Osteocyte (in vitro differentiated cells): Measurements from ENCODE around the gene GRM4. TPM values are rescaled to one million over a fixed set of nuclear protein-coding genes. Genes with fewer than 3 reads are reported as not detected.

Source experiments
- DNase-seq: peaks from one replicate; pipeline ENCODE4 v3.0.0; 2021; ENCODE audit warnings: mixed read lengths; ENCODE audit not compliant: unreplicated experiment; ENCODE audit errors: extremely low spot score
- H3K27ac Mint-ChIP-seq: one replicate; pipeline ENCODE4 v1.8.0; 2021; ENCODE audit warnings: mild to moderate bottlenecking, mixed read lengths; ENCODE audit not compliant: unreplicated experiment
- H3K27me3 Mint-ChIP-seq: one replicate; pipeline ENCODE4 v1.8.0; 2021; ENCODE audit warnings: mixed read lengths; ENCODE audit not compliant: unreplicated experiment
- H3K36me3 Mint-ChIP-seq: one replicate; pipeline ENCODE4 v1.8.0; 2021; ENCODE audit warnings: mixed read lengths; ENCODE audit not compliant: unreplicated experiment
- H3K4me1 Mint-ChIP-seq: one replicate; pipeline ENCODE4 v1.8.0; 2021; ENCODE audit warnings: mixed read lengths; ENCODE audit not compliant: unreplicated experiment
- H3K4me3 Mint-ChIP-seq: one replicate; pipeline ENCODE4 v1.8.0; 2021; ENCODE audit warnings: mild to moderate bottlenecking, moderate library complexity, mixed read lengths; ENCODE audit not compliant: unreplicated experiment
- H3K9me3 Mint-ChIP-seq: one replicate; pipeline ENCODE4 v1.8.0; 2021; ENCODE audit warnings: mixed read lengths; ENCODE audit not compliant: unreplicated experiment
- CTCF ChIP-seq: fragments of 200-600 bp; sonication (generic); IDR thresholded peaks from 2 replicates; pipeline ENCODE4 v1.5.0; 2021; ENCODE audit warnings: antibody characterized with exemption, mild to moderate bottlenecking, moderate library complexity
- total RNA-seq: library from RNA; stranded (reverse); gene quantifications from 2 replicates; pipeline ENCODE4 v1.2.1, GENCODE V29; 2021

Gene GRM4
- total RNA-seq, 1 donor from 2014 or later: 0.40 TPM

- no peak for TF ChIP-seq CTCF
- no peak for DNase-seq
- H3K36me3 Mint-ChIP-seq: peaks cover 2% of the 10 kb centered on the region
- H3K4me1 Mint-ChIP-seq: peaks cover 6% of the 10 kb centered on the region
- H3K27me3 Mint-ChIP-seq: peaks cover 62% of the 10 kb centered on the region
- H3K9me3 Mint-ChIP-seq: no peaks in the 10 kb centered on the region
- H3K27ac Mint-ChIP-seq: no peak overlapping the region
- H3K4me3 Mint-ChIP-seq: no peak overlapping the region
Observed at GRCh38 chr6:34138914-34139510, 6.9 kb downstream of the GRM4 start.

- no peaks in the 10 kb centered on the region for H3K4me1 Mint-ChIP-seq
- no peak for DNase-seq
- no peak overlapping the region for H3K27ac Mint-ChIP-seq
- no peak overlapping the region for H3K4me3 Mint-ChIP-seq
- TF ChIP-seq CTCF: no peak
- no peaks in the 10 kb centered on the region for H3K9me3 Mint-ChIP-seq
- peaks cover 55% of the 10 kb centered on the region for H3K27me3 Mint-ChIP-seq
- peaks cover 2% of the 10 kb centered on the region for H3K36me3 Mint-ChIP-seq
Observed at GRCh38 chr6:34138191-34138590, 7.7 kb downstream of the GRM4 start.

- DNase-seq: no peak
- no peaks in the 10 kb centered on the region for H3K9me3 Mint-ChIP-seq
- H3K36me3 Mint-ChIP-seq: peaks cover 2% of the 10 kb centered on the region
- TF ChIP-seq CTCF: no peak
- H3K27me3 Mint-ChIP-seq: peaks cover 45% of the 10 kb centered on the region
- H3K4me3 Mint-ChIP-seq: no peak overlapping the region
- no peak overlapping the region for H3K27ac Mint-ChIP-seq
- no peaks in the 10 kb centered on the region for H3K4me1 Mint-ChIP-seq
Observed at GRCh38 chr6:34135541-34135940, 10.3 kb downstream of the GRM4 start.

- no peak overlapping the region for H3K27ac Mint-ChIP-seq
- no peak for DNase-seq
Observed at GRCh38 chr6:34132486-34133185, 13.3 kb downstream of the GRM4 start.

More at GRCh38 chr6:34132486-34133185, 13.3 kb downstream of the GRM4 start:
- Mint-ChIP-seq H3K27me3 (peaks cover 20% of the 10 kb centered on the region), H3K4me1 (no peaks in the 10 kb centered on the region), H3K9me3 (no peaks in the 10 kb centered on the region), H3K36me3 (no peaks in the 10 kb centered on the region), H3K4me3 (no peak overlapping the region)
- TF ChIP-seq CTCF: no peak
